HG03432 (cell line): Measurements from ENCODE around the gene TAAR9.

ENCODE experiments used
- ATAC-seq: cut with Tn5 transposase; IDR thresholded peaks from one replicate; pipeline ENCODE4 v1.9.1; 2021; ENCODE audit warnings: mild to moderate bottlenecking, moderate library complexity; ENCODE audit not compliant: unreplicated experiment

The TAAR9 gene, protein sequence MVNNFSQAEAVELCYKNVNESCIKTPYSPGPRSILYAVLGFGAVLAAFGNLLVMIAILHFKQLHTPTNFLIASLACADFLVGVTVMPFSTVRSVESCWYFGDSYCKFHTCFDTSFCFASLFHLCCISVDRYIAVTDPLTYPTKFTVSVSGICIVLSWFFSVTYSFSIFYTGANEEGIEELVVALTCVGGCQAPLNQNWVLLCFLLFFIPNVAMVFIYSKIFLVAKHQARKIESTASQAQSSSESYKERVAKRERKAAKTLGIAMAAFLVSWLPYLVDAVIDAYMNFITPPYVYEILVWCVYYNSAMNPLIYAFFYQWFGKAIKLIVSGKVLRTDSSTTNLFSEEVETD

GRCh38 chr6:132537977-132538376 lies at the start of gene TAAR9:
Gene TAAR9 (plus strand): TSS chr6:132538277. CDS start chr6:132538290, 13 bp downstream.
- ATAC-seq: no peak

DNA sequence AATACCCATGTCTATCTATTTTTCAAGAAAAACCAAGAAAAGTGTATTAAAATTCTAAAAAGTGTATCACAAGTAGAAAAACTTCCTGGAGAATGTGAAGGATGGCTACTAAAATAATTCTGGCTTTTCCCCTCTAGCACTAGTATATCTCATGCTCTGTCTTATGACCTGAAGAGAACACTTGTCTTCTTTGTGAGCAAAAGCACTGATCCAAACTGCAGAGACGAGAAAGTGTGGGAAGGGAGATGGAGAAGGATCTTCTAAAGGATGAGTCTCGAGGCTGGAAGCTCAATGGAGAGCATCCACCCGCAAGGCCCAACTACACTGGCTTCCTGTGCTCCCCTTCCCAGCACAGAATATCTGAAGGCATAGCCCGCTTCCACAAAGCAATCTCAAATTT lies 48.7 kb upstream of the TAAR9 start:
- no peak for ATAC-seq

- ATAC-seq: peak; percentile 53
Observed at GRCh38 chr6:132490024-132490423, 48.1 kb upstream of the TAAR9 start.

DNA sequence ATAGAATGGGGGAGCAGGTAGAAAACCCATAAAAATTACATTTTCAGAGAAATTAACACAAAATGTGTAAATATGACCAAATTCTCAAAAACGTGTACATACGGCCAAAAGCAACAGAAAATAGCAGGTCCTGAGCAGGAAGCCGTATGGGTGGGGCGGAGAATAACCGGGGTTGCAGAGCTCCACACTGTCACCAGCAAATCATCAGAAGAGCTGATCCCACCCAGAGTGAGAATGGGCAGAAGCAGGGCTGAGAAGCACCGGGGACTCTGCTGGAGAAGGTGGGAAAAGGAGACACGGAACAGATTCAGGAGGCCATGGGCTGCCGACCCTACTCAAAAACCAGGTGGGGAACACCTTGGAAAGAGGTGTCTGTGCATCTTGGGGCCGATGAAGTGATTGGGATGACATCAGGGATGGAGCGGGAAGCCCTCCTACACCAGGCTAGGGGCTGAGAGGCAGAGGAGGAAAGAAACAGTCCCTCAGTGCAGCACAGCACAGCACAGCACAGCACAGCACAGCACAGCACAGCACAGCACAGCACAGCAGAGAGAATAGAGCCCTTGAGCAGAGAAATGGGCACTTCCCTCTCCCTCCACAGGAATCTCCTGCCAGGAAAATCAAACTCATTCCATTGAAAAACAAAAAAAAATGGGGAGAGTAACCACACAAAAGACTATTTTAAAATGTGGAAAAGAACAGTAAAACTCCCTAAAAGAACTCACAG lies 47.4 kb upstream of the TAAR9 start:
- peak; percentile 47 for ATAC-seq

- no peak for ATAC-seq
Observed at GRCh38 chr6:132491303-132491702, 46.8 kb upstream of the TAAR9 start.

DNA sequence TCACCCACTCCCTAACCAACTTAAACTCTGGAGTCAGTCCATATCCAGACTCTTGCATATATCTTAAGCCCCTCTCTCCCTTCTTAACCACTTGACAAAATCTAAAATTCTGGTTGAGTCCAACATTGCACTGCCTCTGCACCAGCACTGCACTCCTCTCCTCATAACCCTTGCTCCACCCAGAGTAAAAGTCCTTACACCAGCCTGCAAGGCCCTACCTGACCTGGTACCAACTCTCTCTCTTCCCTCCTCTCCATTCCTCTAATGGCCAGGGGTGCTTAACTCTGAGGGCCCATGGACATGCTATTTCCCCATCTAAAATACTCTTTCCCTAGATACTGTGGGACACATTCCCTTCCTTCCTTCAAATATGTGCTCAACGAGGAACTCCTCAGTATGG lies 46.2 kb upstream of the TAAR9 start:
- no peak for ATAC-seq

- ATAC-seq: peak; percentile 31
Observed at GRCh38 chr6:132494954-132495353, 43.1 kb upstream of the TAAR9 start.

GRCh38 chr6:132495604-132496079 lies 42.4 kb upstream of the TAAR9 start:
- ATAC-seq: peak; percentile 62

DNA sequence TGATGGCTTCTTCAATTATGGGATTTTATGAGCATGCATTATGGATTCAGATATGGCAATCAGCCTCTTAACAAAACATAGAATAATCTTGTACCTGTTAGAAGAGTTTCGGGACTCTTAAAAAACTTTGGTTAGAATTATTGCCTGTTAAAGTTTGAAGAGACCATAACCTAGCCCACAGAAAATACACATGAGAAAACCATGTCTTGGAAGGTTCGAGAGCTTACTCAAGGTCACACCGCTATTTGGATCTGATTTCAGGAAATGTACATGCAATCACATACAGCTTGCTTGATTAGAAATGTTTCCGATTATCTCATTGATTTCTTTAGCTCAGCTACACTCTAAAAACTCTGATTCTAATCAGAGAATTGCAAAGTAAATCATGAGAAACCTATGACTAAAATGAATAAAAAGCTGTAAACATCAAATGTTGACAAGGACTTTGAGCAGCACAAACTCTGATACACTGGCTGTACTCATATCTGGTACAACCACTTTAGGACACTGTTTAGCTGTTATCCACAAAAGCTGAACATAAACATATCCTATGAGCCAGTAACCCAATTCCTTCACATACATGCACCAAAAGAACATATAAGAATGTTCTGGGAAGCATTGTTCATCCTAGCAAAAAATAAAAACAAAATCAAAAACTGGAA lies 41.4 kb upstream of the TAAR9 start:
- ATAC-seq: no peak

GRCh38 chr6:132498638-132499037 lies 39.4 kb upstream of the TAAR9 start:
- ATAC-seq: peak; percentile 52

DNA sequence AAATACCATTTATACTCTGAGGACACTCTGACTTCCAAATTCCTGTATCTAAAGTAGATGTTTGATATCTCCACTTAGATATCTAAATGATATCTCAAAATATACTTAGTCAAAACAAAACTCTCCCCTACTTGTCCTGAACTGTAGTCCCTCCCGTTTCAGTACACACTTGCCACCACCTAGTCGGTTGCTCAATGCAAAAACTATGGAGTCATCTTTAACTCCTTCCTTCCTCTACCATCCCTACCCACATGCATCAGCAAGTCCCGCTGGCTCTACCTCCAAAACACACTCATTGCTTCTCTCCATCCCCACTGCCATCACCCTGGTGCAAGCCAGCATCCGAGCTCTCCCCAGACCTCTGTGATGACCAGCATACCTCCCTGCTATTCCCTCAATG lies 38.3 kb upstream of the TAAR9 start:
- ATAC-seq: no peak

GRCh38 chr6:132504757-132505156 lies 33.3 kb upstream of the TAAR9 start:
- no peak for ATAC-seq

- no peak for ATAC-seq
Observed at GRCh38 chr6:132505158-132505557, 32.9 kb upstream of the TAAR9 start.

DNA sequence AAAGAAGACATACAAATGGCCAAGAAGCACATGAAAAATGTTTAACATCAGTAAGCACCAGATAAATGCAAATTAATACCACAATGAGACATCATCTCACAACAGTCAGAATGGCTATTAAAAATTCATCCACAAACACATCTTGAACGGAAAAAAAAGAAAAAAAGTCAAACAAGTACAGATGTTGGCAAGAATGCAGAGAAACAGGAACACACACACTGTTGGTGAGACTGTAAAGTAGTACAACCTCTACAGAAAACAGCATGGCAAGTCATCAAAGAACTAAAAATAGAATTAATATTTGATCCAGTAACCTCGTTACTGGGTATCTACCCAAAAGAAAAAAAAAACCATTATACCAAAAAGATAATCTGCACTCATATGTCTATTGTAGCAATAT lies 31.6 kb upstream of the TAAR9 start:
- ATAC-seq: no peak

- ATAC-seq: no peak
Observed at GRCh38 chr6:132506869-132507808, 30.9 kb upstream of the TAAR9 start.

DNA sequence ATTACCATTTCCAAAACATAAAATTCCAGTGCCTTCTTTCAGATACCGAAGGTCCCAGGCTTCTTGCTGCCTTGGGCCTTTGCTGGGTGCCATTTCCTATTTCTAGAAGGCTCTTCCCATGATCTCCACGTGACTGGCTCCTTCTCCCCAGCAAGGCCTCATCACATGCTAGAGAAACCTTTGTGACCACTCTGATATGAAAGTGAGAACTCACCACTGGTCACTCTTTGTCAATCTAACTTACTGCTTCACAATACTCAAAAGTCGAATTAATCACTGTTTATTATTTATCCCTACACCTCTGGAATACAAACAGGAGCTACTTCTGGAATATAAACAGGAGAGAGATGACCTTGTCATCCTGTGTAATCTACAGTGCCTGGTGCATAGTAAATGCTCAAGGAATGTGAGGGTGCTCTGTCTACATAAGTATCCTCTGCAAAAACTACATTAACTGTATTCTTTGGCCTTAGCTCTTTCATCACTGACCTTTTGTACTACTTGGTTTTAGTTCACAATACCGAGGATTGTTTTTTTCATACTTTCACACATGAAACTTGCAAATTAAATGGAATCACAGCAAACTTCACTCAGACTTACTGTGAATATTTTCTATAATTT lies 26.8 kb upstream of the TAAR9 start:
- ATAC-seq: no peak

- no peak for ATAC-seq
Observed at GRCh38 chr6:132511831-132512220, 26.3 kb upstream of the TAAR9 start.

- no peak for ATAC-seq
Observed at GRCh38 chr6:132512342-132512637, 25.8 kb upstream of the TAAR9 start.

DNA sequence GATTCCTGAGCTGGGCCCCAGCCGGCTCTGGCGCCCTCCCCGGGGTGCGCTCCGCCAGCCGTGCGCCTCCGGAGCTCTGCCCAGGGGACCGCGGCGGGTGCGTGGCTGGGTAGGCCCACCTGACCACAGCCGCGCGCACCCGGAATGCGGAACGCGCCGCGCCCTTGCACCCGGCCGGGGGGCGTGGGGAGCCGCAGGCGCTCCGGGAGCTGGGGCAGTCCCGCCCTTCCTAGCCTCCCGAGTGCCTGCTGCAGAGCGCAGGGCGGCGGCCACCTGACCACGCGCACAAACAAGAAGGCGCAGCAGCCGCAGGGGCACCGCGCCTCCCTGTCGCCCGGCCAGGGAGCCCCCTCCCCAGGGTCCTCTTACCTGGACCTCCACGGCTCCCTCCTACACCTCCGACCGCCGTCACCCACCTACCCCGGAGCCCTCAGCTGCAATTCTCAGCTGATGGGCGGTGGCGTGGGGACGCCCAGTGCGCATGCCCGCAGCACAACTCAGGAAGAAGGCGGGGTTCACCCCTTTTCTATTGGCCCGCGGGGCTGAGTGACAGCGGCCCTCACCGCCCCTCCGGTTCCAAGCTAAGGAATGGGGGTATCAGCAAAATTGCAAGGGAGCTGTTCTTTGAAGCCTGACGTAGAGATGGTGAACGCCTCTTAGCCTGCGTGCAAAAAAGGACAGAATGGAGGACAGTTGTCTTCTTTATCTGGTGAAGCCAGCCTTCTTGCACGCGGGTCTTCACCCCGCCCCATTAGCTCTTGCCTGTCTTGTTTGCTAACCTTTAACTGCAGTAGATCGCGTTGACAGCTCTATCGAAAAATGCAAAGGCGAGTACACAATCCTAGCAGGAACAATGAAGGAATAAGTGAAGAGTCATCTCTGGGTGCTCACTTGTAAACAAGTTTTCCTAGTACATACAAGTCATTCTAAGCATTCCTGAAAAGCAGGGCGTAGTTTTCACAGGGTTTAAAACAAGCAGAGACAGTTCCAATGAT lies 25.1 kb upstream of the TAAR9 start, which contains the start of gene STX7:
TSS of gene STX7 (minus strand) at position 479 of the 995 bp plus-strand sequence. CDS start 9,586 bp downstream, outside the sequence.
- peak; percentile 94 for ATAC-seq
